HG03342 (cell line): ENCODE measurements around the gene DEFB131A.
"Not testable (repeated sequence)": the region's sequence is repeated elsewhere in the genome, so short reads cannot be mapped to it uniquely, and the experiment has no call there.

Source experiments
- ATAC-seq: cut with Tn5 transposase; IDR thresholded peaks from one replicate; pipeline ENCODE4 v1.9.1; 2021; ENCODE audit warnings: mild to moderate bottlenecking, moderate library complexity; ENCODE audit not compliant: unreplicated experiment

DEFB131A gene

DNA sequence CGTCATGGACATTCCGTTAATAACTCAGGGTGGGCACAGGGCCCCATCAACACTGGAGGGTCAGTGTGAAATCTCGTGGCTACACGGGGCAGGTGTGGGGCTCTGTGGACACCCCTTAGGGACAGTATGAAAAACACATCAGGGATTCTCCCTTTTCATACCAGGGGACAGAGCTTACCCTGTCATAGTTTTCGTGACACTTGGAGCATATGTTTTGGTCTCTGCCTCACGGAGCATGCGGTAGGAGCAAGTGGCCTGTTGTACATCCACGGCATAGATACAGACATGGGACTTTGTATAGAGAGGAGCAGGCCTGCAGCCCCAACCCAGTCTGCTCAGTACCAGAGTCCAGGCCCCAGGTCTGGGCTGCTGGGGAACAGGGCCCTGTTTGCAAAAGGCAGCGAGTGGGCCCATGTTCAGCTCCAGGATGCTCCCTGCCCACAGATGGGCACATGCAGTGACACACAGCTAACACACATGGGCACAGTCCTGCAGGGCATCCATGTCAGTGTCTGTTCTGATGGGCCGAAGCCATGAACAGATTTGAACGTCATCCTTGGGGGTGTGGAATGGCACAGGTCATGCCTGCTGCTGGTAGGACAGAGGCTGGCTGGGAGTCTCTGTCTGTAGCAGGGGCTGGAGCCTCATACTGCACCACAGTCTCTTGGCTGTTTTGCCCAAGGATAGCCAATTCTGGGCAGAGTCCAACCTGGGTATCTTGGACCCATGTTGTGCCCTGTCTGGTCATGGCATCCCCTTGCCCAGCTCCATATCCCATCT lies 50.2 kb downstream of the DEFB131A start:
- not testable (repeated sequence) for ATAC-seq

DNA sequence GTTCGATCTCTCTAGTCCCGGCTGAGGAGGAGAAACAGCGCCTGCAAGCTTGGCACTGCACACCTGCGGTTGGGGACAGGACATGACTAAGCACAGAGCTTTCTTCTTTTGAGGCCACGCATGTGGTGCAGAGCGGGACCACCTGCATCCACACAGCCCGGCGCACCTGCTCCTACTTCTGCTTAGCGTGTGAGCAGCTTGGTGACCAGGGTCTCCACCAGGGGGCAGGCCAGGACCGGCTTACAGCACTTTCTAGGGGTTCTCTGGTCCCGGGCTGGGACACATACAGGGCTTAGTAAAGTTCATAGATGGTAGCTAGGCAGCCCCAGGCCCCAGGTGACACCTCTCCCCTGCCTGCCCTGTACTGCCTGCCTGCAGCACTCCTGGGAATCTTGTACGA lies 51.2 kb downstream of the DEFB131A start:
- ATAC-seq: not testable (repeated sequence)

DNA sequence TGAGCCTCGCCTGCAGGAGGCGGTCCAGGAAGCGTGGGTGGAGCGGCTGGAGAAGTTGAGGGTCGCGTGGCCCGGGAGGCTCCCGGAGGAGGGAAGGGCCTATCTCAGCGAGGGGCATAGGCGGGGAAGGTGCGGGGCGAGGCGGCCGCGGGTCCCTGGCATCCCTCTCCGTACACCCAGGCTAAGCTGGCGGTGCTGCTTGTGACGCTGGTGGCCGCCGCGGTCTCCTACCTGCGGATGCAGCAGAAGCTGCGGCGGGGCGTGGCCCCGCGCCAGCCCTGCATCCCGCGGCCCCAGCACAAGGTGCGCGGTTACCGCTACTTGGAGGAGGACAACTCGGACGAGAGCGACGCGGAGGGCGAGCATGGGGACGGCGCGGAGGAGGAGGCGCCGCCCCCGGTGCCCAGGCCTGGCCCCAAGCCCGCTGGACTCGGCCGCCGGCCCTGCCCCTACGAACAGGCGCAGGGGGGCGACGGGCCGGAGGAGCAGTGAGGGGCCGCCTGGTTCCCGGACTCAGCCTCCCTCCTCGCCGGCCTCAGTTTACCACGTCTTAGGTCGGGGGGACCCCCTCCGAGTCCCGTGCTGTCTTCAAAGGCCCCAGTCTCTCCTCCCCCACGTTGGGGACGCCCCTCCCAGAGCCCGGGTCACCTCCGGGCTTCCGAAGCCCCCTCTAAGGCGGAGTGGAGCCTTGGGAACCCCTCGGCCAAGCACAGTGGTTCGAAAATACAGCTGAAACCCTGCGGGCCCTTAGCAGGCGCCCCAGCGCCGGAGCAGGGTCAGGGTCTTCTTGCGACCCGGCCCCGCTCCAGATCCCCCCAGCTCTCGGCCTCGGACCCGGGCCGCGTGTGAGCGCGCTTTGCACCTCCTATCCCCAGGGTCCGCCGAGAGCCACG lies 53.6 kb downstream of the DEFB131A start:
- ATAC-seq: not testable (repeated sequence)

DNA sequence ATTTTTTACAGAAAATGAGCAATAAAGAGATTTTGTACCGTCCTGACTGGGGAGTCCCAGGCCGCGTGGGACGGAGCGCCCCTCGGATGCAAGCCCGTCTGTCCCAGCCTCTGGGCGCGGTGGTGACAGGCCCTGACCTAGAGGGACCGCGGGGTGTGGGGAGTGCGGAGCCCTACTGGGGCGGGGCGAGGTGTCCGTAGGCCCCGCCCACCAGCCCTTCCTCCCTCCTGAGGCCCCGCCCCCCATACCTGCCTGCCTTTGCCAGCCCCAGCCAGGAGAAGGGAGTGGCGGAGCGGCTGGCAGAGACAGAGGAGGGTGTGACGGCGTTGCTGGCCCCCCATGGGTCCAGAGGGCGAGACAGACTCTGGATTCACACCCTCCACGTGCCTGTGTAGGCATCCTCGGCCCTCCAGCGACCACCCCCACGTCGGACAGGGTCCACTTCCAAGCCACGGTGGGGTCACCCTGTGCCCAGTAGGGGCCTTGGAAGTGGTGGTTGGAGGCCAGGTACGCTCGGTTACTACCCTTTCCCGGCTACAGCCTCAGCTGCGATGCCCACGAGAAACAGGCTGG lies 54.3 kb downstream of the DEFB131A start:
- not testable (repeated sequence) for ATAC-seq

DNA sequence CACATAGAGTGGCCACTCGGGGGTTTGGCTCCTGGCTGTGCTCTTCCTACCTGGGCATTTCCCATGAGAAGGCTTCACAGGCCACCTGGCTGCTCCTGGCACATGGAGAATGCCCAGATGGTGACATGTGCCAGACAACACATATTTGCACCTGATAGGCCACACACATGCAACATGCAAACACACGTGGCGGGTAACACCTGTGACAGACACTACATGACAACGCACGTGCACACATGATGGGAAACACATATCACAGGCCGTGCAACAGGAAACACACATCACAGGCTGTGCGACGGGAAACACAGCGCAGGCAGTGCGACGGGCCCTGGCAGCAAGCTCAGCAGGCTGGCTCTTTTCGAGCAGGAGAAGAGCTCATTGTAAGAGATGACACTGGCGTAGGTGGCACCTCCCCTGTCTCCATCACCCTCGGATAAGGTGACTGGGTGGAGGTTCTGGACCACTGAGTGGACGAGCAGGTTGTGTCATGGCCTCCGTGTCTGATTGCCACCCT lies 55.8 kb downstream of the DEFB131A start:
- ATAC-seq: not testable (repeated sequence)
